ENCODE data around the gene SRRT.
"Not testable (repeated sequence)": the region's sequence is repeated elsewhere in the genome, so short reads cannot be mapped to it uniquely, and the experiment has no call there.

The SRRT gene

GRCh38 chr7:100895701-100895955, 20.7 kb downstream of the SRRT start, which contains the start of gene ACHE:
Gene ACHE, minus strand, starts transcription at chr7:100895888. Its CDS starts 1,656 bp downstream, at chr7:100894232.
- DNase-seq = no peak

GRCh38 chr7:100895956-100896731, 21.2 kb downstream of the SRRT start:
- DNase-seq = peak; percentile 36

GRCh38 chr7:100896732-100897608, 22.1 kb downstream of the SRRT start:
- DNase-seq = peak; percentile 62

GRCh38 chr7:100897772-100898454, 23.0 kb downstream of the SRRT start:
- no peak for DNase-seq

GRCh38 chr7:100899432-100899831, 24.5 kb downstream of the SRRT start:
- no peak for DNase-seq

GRCh38 chr7:100900978-100901377, 26.1 kb downstream of the SRRT start:
- no peak for DNase-seq

GRCh38 chr7:100901921-100902332, 27.0 kb downstream of the SRRT start:
- DNase-seq = no peak

- no peak for DNase-seq
Observed at GRCh38 chr7:100902638-100903037, 27.7 kb downstream of the SRRT start.

GRCh38 chr7:100908512-100908911, 33.6 kb downstream of the SRRT start:
- DNase-seq = no peak

- not testable (repeated sequence) for DNase-seq
Observed at GRCh38 chr7:100910443-100910842, 35.5 kb downstream of the SRRT start.

GRCh38 chr7:100911484-100911883, 36.6 kb downstream of the SRRT start:
- no peak for DNase-seq

GRCh38 chr7:100914208-100914878, 39.4 kb downstream of the SRRT start:
- no peak for DNase-seq

- DNase-seq = no peak
Observed at GRCh38 chr7:100914879-100915447, 40.1 kb downstream of the SRRT start.

GRCh38 chr7:100919335-100919734, 44.4 kb downstream of the SRRT start:
- DNase-seq = not testable (repeated sequence)

GRCh38 chr7:100919779-100920437, 45.0 kb downstream of the SRRT start:
- not testable (repeated sequence) for DNase-seq

- no peak for DNase-seq
Observed at GRCh38 chr7:100921039-100921438, 46.1 kb downstream of the SRRT start.

- not testable (repeated sequence) for DNase-seq
Observed at GRCh38 chr7:100923616-100924015, 48.7 kb downstream of the SRRT start.

- no peak for DNase-seq
Observed at GRCh38 chr7:100929808-100930174, 54.9 kb downstream of the SRRT start.

- DNase-seq = no peak
Observed at GRCh38 chr7:100933734-100934133, 58.8 kb downstream of the SRRT start.

GRCh38 chr7:100935381-100935780, 60.5 kb downstream of the SRRT start:
- not testable (repeated sequence) for DNase-seq

GRCh38 chr7:100936167-100936566, 61.3 kb downstream of the SRRT start:
- not testable (repeated sequence) for DNase-seq
